GM04503 (cell line): ENCODE measurements around the gene TWSG1.

Experiments
- DNase-seq: peaks from one replicate; pipeline ENCODE4 v3.0.0-alpha.2; 2012; ENCODE audit warnings: low read depth

The TWSG1 gene

DNA sequence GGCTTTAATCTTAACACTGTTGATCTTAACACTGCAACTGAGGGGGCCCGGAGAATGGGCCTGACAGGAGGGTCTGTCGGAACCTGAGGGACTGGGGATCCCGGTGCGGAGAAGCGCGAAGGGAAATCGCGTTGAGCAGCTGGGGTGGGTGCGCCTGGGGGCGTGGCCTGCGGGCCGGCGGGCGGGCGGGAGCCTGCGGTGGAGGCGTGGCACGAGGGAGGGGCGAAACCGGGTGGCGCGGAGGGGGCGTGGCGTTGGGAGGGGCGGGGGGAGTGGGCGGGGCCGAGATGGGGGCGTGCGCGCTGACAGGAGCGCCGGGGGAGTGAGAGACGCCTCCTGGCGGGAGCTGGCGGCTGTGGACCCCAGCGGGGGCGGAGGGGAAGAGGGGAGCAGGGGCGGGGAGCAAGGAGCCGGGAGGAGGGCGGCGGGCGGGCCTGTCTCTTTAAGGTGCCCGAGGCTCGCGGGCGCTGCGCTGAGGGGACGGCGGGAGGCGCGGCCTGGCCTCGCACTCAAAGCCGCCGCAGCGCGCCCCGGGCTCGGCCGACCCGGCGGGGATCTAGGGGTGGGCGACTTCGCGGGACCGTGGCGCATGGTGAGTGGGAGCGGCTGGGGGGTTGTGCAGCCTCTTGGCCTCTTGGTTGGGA, at the start of gene TWSG1:
Gene TWSG1 (plus strand): TSS at position 445 of the 644 bp plus-strand sequence. CDS start 2,457 bp downstream, outside the sequence.
- no peak for DNase-seq

DNA sequence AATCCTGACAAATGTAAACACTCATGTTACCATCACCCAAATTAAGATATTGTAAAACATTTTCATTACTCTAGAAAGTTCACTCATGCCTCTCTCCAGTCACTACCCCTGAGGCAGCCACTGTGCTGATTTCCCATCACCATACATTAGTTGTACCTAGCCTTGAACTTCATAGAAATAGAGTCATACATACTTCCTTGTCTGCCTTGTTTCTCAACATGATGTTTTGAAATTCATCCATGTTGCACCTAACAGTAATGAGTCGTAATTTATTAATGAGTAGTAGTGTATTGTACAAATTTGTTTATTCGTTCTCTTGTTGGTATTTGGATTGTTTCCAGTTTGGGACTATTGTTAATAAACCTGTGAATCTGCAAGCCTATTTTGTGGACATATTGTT, 49.0 kb upstream of the TWSG1 start:
- no peak for DNase-seq

DNA sequence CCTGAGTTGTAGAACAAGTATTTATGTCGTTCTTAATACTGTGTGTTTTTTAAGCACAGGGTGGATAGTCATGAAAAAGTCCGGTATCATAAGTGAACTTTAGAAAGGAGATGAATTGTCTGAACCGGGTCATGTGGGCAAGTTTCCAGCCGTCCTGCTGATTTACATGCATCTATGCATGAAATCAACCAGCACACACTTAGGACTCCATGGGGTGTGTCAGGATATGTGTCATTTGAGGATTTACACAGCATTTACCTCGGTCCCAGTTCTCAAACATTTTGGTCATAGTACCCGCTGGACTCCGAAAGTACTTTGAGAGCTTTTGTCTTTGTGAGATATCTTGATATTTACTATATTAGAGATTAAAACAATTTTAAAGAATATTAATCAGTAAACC, 47.5 kb upstream of the TWSG1 start:
- DNase-seq = no peak

DNA sequence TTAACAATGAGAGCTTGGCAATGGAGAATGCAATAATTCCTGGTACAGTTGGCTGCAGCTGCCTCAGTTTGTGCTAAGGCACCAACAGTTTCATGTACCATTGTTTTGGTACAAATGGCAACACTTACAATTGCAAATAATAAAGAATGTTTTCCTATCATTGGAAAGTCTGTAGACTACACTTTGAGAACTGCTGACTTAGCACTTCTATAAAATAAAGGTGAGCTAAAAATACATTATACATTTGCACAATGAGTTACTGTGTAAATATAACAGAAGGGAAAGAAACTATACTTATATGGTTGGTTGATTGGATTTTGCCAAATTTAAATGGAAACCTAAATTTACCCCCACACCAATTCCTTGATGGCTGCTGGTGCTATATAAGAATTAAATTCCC, 44.9 kb upstream of the TWSG1 start:
- DNase-seq = no peak

GRCh38 chr18:9290156-9290555, 44.4 kb upstream of the TWSG1 start:
- DNase-seq = no peak

GRCh38 chr18:9292047-9292446, 42.5 kb upstream of the TWSG1 start:
- DNase-seq = no peak

GRCh38 chr18:9293948-9294347, 40.6 kb upstream of the TWSG1 start:
- no peak for DNase-seq

DNA sequence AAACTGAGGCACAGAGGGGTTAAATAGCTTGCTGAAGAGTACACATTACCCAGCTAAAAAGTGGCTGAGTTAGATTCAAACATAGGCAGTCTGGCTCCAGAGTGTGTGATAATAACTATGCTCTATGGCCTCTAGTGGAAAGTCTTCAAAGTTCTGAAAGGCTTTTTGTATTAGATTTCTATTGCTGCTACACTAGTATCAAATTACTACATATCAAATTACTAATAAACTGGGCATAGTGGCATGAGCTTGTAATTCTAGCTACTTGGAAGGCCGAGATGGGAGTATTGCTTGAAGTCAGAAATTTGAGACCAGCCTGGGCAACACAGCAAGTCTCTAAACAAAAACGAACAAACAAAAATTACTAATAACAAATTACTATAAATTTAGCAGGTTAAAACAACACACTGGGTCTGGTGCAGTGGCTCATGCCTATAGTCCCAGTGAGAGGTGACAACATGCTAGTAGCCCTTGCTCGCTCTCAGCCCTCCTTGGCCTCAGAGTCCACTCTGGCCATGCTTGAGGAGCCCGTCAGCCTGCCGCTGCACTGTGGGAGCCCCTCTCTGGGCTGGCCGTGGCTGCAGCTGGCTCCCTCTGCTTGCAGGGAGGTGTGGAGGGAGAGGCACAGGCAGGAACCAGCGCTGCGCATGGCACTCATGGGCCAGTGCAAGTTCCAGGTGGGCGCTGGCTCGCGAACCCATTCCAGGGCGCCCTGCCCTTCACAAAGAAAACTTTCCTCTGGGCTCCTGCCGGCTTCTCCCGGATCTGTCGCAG, 38.2 kb upstream of the TWSG1 start:
- no peak for DNase-seq

DNA sequence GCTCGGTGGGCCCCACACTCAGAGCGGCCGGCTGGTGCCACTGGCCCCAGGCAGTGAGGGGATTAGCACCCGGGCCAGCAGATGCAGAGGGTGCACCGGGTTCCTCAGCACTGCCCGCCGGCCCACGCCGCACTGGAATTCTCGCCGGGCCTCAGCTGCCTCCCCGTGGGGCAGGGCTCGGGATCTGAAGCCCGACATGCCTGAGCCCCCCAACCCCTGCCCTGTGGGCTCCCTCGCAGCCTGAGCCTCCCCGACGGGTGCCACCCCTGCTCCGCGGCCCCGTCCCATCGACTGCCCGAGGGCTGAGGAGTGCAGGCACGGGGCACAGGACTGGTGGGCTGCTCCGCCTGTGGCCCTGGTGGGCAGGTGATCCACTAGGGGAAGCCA, 37.6 kb upstream of the TWSG1 start:
- no peak for DNase-seq

DNA sequence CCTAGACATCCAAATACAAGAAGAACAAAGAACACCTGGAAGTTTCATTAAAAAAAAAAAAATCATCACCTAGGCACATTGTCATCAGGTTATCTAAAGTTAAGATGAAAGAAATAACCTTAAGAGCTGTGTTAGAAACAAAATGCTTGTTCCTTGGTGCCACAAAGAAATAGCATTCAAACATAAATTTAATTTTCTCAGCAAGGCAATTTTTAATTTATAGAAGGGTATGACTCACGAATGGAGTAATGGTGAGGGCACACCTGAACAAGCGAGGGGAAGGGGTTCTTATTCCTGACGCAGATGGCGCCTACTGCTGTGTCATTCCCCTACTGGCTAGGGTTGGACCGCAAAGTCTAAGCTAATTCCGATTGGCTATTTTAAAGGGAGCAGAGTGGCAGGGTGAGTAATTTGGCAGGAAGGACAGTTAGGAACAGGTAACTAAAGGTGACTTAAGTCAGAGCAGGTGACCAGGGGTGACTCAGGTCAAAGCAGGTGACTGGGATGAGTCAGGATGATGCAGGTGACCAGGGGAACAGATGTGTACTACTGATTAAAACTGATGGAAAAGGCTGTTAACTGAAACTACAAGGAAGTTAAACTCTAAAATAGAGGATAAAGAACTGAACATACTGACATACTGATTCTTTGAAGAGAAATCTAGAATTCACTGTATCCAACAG, 30.0 kb upstream of the TWSG1 start:
- DNase-seq = no peak

DNA sequence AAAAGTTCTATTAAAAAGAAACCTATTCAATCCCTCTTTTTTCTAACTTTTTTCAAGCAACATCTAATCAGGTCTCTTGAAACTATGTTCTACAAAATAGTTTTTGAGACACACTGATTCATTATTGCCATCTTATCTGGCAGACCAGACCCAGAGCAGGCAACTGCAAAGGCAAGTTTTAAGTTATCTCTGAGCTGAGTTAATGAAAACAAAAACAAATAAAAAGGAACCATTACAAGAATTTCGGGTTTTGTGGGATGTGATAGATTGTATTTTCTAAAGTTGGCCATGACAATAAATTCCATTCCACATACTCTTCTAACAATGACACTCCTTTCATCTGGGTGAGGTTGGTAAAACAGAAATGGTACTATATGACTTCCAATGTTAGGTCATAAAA, 15.2 kb upstream of the TWSG1 start:
- DNase-seq = peak; percentile 56

DNA sequence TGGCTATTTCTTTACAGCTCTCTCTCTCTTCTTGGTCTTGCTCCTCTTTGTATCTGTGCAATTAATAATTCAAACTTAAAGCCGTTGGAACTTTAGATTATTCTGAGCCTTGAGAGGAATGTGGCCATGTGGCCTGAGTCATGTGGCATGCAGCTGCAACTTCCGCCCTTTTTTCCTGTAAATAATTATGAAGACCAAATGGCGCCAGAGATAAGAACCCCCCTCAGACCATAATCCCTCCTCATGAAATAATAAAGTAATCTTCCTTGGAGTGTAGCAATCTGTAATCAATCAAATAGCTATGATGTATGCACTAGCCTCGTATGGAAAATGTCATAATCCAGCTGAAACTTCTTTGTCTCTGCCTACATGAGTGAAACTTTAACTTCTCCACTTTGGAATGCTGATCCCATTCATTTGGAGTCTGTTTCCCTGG, 13.5 kb upstream of the TWSG1 start:
- DNase-seq = peak; percentile 27

GRCh38 chr18:9321736-9322135, 12.8 kb upstream of the TWSG1 start:
- no peak for DNase-seq

- no peak for DNase-seq
Observed at GRCh38 chr18:9322744-9323143, 11.8 kb upstream of the TWSG1 start.

- no peak for DNase-seq
Observed at GRCh38 chr18:9323750-9324445, 10.7 kb upstream of the TWSG1 start.

GRCh38 chr18:9325716-9326115, 8.9 kb upstream of the TWSG1 start:
- no peak for DNase-seq

- no peak for DNase-seq
Observed at GRCh38 chr18:9328776-9329175, 5.8 kb upstream of the TWSG1 start.

DNA sequence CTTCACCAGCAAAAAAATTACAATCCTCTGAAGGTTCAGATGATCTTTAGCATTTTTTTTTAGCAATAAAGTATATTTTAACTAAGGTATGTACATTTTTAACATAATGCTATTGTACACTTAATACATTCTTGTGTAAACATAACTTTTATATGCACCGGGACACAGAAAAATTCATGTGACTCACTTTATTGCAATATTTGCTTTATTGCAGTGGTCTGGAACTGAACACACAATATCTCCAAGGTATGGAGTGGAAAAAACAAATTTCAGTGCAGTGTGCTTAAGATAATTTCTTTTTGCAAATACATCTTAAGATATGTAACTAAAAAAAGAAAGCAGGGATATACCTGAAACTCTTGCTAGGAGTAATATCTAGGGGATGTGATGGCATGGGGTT, 5.1 kb upstream of the TWSG1 start:
- no peak for DNase-seq

DNA sequence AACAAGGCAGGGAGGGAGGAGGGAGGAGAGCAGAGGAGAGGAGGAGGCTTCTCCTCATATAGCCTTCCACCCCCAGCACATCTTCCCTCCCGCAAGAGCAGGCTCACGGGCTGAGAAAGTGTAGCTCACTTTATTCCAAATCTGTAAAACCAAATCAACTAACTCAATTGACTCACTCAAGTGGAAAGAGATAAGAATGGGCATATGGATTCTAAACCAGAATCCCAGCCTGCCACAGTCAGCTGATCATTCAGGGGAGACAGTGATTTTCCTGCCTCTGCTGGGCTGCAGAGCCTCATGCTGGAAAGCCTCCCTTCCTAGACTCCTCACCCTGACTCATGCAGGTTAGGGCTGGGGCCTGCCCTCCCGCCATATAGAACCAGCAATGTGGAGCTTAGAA, 4.2 kb upstream of the TWSG1 start:
- no peak for DNase-seq

DNA sequence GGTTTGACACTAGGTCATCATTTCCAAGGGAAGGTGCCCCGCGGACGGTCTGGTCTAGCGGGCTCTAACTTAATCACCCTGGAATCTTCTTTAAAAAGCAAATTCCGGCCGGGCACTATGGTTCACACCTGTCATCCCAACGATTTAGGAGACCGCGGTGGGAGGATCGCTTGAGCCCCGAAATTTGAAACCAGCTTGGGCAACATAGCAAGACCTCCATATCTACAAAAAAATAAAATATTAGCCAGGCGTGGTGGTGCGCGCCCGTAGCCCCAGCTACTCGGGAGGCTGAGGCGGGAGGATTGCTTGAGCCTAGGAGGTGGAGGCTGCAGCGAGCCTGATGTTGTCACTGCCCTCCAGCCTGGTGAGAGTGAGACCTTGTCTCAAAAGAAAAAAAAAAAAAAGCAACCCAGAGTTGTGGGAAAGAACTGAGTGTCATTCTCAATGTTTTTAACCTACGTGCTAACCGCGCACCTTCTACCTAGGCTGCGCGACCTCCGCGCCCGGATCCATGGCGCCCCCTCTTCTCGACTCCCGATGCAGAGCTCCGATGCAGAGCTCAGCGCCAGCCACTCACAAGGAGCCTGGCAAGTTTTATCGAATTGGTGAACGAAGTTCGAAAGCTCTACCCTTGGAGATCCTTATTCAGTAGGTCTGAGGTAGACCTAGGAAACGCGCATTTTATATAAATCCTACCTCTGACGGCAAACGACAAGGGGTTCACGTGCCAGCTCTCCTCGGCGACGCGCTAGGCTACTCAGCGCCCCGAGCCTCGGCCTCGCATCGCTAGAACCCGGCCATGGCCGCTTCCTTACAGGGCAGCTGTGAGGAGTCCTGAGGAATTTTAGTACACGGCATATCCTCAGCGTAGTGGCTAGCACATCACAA, 888 bp upstream of the TWSG1 start:
- DNase-seq = no peak

- no peak for DNase-seq
Observed at GRCh38 chr18:9334973-9335696, 562 bp downstream of the TWSG1 start.
